Measurements from ENCODE around the gene STXBP1.

The STXBP1 gene

GRCh38 chr9:127586096-127586495, 26.0 kb upstream of the STXBP1 start:
- no peak for TF ChIP-seq EZH2phosphoT487 (IDR thresholded peaks at IDR 0.05; ENCODE audit: borderline replicate concordance, low read length)
- no peak for TF ChIP-seq CTCF (IDR thresholded peaks at IDR 0.05; ENCODE audit: low read depth, low read length, poor library complexity, severe bottlenecking)
- H3K4me2 ChIP-seq (ENCODE audit: low read length): no peak overlapping the region
- H3K27me3 ChIP-seq (ENCODE audit: control insufficient read depth, low read length): peaks cover 11% of the 10 kb centered on the region
- H3K4me3 ChIP-seq (ENCODE audit: low read length): no peak overlapping the region
- H4K20me1 ChIP-seq (ENCODE audit: control insufficient read depth, insufficient read depth, low read depth, low read length): no peaks in the 10 kb centered on the region
- H3K36me3 ChIP-seq (ENCODE audit: control insufficient read depth, low read length): no peaks in the 10 kb centered on the region
- no peaks in the 10 kb centered on the region for H3K9me3 ChIP-seq (ENCODE audit: control insufficient read depth, insufficient read depth, low read length)
- H3K9me2 ChIP-seq (replicated peaks; ENCODE audit: control insufficient read depth, low read length): no peaks in the 10 kb centered on the region
- H3F3A ChIP-seq (ENCODE audit: control insufficient read depth, insufficient read depth): no peaks in the 10 kb centered on the region
- no peak overlapping the region for H3K27ac ChIP-seq (ENCODE audit: low read depth, low read length)
- no peaks in the 10 kb centered on the region for H3K4me1 ChIP-seq (ENCODE audit: control insufficient read depth, low read length)
- no peaks in the 10 kb centered on the region for H3K79me2 ChIP-seq (ENCODE audit: control insufficient read depth, low read length)

GRCh38 chr9:127586537-127586936, 25.5 kb upstream of the STXBP1 start:
- Histone ChIP-seq H3K9me3 (ENCODE audit: control insufficient read depth, insufficient read depth, low read length) (no peaks in the 10 kb centered on the region), H3K79me2 (ENCODE audit: control insufficient read depth, low read length) (no peaks in the 10 kb centered on the region), H3K27me3 (ENCODE audit: control insufficient read depth, low read length) (peaks cover 13% of the 10 kb centered on the region), H3K4me2 (ENCODE audit: low read length) (no peak overlapping the region), H4K20me1 (ENCODE audit: control insufficient read depth, insufficient read depth, low read depth, low read length) (no peaks in the 10 kb centered on the region), H3K4me1 (ENCODE audit: control insufficient read depth, low read length) (no peaks in the 10 kb centered on the region), H3K36me3 (ENCODE audit: control insufficient read depth, low read length) (no peaks in the 10 kb centered on the region), H3F3A (ENCODE audit: control insufficient read depth, insufficient read depth) (no peaks in the 10 kb centered on the region), H3K4me3 (ENCODE audit: low read length) (no peak overlapping the region), H3K9me2 (replicated peaks; ENCODE audit: control insufficient read depth, low read length) (no peaks in the 10 kb centered on the region), H3K27ac (ENCODE audit: low read depth, low read length) (no peak overlapping the region)
- peak; percentile 54 for TF ChIP-seq CTCF (IDR thresholded peaks at IDR 0.05; ENCODE audit: low read depth, low read length, poor library complexity, severe bottlenecking)
- TF ChIP-seq EZH2phosphoT487 (IDR thresholded peaks at IDR 0.05; ENCODE audit: borderline replicate concordance, low read length): no peak

- TF ChIP-seq EZH2phosphoT487 (IDR thresholded peaks at IDR 0.05; ENCODE audit: borderline replicate concordance, low read length) (no peak), CTCF (IDR thresholded peaks at IDR 0.05; ENCODE audit: low read depth, low read length, poor library complexity, severe bottlenecking) (no peak)
- no peaks in the 10 kb centered on the region for H3K9me2 ChIP-seq (replicated peaks; ENCODE audit: control insufficient read depth, low read length)
Observed at GRCh38 chr9:127587966-127588365, 24.1 kb upstream of the STXBP1 start.

More at GRCh38 chr9:127587966-127588365, 24.1 kb upstream of the STXBP1 start:
- Histone ChIP-seq H3K4me1 (ENCODE audit: control insufficient read depth, low read length) (no peaks in the 10 kb centered on the region), H3K79me2 (ENCODE audit: control insufficient read depth, low read length) (no peaks in the 10 kb centered on the region), H3F3A (ENCODE audit: control insufficient read depth, insufficient read depth) (no peaks in the 10 kb centered on the region), H3K27me3 (ENCODE audit: control insufficient read depth, low read length) (peaks cover 17% of the 10 kb centered on the region), H3K27ac (ENCODE audit: low read depth, low read length) (no peak overlapping the region), H3K9me3 (ENCODE audit: control insufficient read depth, insufficient read depth, low read length) (no peaks in the 10 kb centered on the region), H3K4me2 (ENCODE audit: low read length) (no peak overlapping the region), H3K36me3 (ENCODE audit: control insufficient read depth, low read length) (no peaks in the 10 kb centered on the region), H4K20me1 (ENCODE audit: control insufficient read depth, insufficient read depth, low read depth, low read length) (no peaks in the 10 kb centered on the region), H3K4me3 (ENCODE audit: low read length) (no peak overlapping the region)
